Measurements from ENCODE around the gene MIOS. TPM values are rescaled to one million over a fixed set of nuclear protein-coding genes. Genes with fewer than 3 reads are reported as not detected.

The MIOS gene
- total and polyA plus RNA-seq, 4 donors: 7.4 to 35.6 (median 12.2) TPM

DNA sequence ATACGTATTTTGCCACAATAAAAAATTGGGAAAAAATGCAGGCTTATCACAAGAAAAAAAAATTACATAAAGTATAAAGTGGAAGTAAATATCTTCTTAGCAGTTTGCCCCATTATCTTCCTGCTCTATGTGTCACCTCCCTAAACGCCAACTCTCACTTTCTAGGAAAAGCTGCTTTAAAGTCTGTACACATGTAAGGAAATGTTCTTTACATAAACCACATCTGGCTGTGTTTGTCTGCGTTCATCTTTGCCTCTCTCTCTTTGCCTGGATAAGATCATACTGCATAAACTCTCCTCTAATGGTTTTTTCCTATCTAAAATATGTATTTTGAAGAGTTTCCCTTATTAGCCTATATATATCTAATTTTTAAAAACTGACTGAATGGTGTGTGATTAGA, 50.9 kb downstream of the MIOS start:
- H3K27ac ChIP-seq (ENCODE audit: low read depth in 1 of 2, low read length in 2 of 2): no peak overlapping the region
- H3K4me1 ChIP-seq (ENCODE audit: control insufficient read depth in 4 of 4, insufficient read depth in 4 of 4, low read length in 3 of 4): no peaks in the 10 kb centered on the region
- H3K36me3 ChIP-seq (ENCODE audit: control insufficient read depth in 4 of 4, insufficient read depth in 3 of 4, low read depth in 1 of 4, low read length in 3 of 4): no peaks in the 10 kb centered on the region
- no peak overlapping the region for H3K9ac ChIP-seq (ENCODE audit: low read depth in 1 of 2, low read length in 2 of 2)
- 85% methylated on average over 3 of the region's 3 CpGs for WGBS
- H3K4me3 ChIP-seq (ENCODE audit: low read depth in 1 of 3, low read length in 3 of 3): no peak overlapping the region
- H3K9me3 ChIP-seq (ENCODE audit: control insufficient read depth in 4 of 4, low read length in 3 of 4): no peaks in the 10 kb centered on the region
- TF ChIP-seq, protein P1, sequence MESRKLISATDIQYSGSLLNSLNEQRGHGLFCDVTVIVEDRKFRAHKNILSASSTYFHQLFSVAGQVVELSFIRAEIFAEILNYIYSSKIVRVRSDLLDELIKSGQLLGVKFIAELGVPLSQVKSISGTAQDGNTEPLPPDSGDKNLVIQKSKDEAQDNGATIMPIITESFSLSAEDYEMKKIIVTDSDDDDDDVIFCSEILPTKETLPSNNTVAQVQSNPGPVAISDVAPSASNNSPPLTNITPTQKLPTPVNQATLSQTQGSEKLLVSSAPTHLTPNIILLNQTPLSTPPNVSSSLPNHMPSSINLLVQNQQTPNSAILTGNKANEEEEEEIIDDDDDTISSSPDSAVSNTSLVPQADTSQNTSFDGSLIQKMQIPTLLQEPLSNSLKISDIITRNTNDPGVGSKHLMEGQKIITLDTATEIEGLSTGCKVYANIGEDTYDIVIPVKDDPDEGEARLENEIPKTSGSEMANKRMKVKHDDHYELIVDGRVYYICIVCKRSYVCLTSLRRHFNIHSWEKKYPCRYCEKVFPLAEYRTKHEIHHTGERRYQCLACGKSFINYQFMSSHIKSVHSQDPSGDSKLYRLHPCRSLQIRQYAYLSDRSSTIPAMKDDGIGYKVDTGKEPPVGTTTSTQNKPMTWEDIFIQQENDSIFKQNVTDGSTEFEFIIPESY (IDR thresholded peaks at IDR 0.05): no peak
- TF ChIP-seq HNF4A (conservative IDR thresholded peaks at IDR 0.05): no peak
- TF ChIP-seq, protein P2, sequence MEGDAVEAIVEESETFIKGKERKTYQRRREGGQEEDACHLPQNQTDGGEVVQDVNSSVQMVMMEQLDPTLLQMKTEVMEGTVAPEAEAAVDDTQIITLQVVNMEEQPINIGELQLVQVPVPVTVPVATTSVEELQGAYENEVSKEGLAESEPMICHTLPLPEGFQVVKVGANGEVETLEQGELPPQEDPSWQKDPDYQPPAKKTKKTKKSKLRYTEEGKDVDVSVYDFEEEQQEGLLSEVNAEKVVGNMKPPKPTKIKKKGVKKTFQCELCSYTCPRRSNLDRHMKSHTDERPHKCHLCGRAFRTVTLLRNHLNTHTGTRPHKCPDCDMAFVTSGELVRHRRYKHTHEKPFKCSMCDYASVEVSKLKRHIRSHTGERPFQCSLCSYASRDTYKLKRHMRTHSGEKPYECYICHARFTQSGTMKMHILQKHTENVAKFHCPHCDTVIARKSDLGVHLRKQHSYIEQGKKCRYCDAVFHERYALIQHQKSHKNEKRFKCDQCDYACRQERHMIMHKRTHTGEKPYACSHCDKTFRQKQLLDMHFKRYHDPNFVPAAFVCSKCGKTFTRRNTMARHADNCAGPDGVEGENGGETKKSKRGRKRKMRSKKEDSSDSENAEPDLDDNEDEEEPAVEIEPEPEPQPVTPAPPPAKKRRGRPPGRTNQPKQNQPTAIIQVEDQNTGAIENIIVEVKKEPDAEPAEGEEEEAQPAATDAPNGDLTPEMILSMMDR (IDR thresholded peaks at IDR 0.05; ENCODE audit: low read depth, low read length, missing input control): no peak
- no peak for TF ChIP-seq EGR1 (IDR thresholded peaks at IDR 0.05; ENCODE audit: low read depth in 2 of 2)
- TF ChIP-seq HNF4G (IDR thresholded peaks at IDR 0.05): no peak
- no peak for TF ChIP-seq JUND (IDR thresholded peaks at IDR 0.05)
- TF ChIP-seq, protein P3, sequence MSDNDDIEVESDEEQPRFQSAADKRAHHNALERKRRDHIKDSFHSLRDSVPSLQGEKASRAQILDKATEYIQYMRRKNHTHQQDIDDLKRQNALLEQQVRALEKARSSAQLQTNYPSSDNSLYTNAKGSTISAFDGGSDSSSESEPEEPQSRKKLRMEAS (IDR thresholded peaks at IDR 0.05): no peak
- no peak for TF ChIP-seq RXRA (IDR thresholded peaks at IDR 0.05)
- TF ChIP-seq, protein P4, sequence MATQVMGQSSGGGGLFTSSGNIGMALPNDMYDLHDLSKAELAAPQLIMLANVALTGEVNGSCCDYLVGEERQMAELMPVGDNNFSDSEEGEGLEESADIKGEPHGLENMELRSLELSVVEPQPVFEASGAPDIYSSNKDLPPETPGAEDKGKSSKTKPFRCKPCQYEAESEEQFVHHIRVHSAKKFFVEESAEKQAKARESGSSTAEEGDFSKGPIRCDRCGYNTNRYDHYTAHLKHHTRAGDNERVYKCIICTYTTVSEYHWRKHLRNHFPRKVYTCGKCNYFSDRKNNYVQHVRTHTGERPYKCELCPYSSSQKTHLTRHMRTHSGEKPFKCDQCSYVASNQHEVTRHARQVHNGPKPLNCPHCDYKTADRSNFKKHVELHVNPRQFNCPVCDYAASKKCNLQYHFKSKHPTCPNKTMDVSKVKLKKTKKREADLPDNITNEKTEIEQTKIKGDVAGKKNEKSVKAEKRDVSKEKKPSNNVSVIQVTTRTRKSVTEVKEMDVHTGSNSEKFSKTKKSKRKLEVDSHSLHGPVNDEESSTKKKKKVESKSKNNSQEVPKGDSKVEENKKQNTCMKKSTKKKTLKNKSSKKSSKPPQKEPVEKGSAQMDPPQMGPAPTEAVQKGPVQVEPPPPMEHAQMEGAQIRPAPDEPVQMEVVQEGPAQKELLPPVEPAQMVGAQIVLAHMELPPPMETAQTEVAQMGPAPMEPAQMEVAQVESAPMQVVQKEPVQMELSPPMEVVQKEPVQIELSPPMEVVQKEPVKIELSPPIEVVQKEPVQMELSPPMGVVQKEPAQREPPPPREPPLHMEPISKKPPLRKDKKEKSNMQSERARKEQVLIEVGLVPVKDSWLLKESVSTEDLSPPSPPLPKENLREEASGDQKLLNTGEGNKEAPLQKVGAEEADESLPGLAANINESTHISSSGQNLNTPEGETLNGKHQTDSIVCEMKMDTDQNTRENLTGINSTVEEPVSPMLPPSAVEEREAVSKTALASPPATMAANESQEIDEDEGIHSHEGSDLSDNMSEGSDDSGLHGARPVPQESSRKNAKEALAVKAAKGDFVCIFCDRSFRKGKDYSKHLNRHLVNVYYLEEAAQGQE (IDR thresholded peaks at IDR 0.05): no peak
- TF ChIP-seq TAF1 (conservative IDR thresholded peaks at IDR 0.05): no peak
- no peak for TF ChIP-seq FOXA2 (IDR thresholded peaks at IDR 0.05)
- H3K27me3 ChIP-seq (ENCODE audit: control insufficient read depth in 4 of 4, insufficient read depth in 4 of 4, low read length in 3 of 4): no peaks in the 10 kb centered on the region
- DNase-seq (ENCODE audit: low spot score): no peak

DNA sequence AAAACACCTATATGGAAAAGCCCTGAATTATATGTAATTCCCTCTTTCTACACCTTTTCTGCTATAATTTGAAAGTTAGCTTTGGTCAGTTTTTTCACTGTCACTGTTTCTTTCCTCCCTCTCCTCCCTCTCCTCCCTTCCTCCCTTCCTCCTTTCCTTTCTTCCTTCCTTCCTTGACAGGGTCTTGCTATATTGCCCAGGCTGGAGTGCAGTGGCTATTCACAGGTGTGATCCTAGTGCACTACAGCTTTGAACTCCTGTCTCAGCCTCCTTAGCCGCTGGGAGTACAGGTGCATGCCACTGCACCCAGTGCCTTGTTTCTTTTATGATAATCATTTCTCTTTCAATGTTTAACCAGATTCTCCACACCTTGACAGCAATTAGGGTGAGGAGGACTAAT, 51.7 kb downstream of the MIOS start:
- Histone ChIP-seq H3K27ac (ENCODE audit: low read depth in 1 of 2, low read length in 2 of 2) (no peak overlapping the region), H3K4me1 (ENCODE audit: control insufficient read depth in 4 of 4, insufficient read depth in 4 of 4, low read length in 3 of 4) (no peaks in the 10 kb centered on the region), H3K9me3 (ENCODE audit: control insufficient read depth in 4 of 4, low read length in 3 of 4) (no peaks in the 10 kb centered on the region), H3K27me3 (ENCODE audit: control insufficient read depth in 4 of 4, insufficient read depth in 4 of 4, low read length in 3 of 4) (no peaks in the 10 kb centered on the region), H3K4me3 (ENCODE audit: low read depth in 1 of 3, low read length in 3 of 3) (no peak overlapping the region), H3K9ac (ENCODE audit: low read depth in 1 of 2, low read length in 2 of 2) (no peak overlapping the region), H3K36me3 (ENCODE audit: control insufficient read depth in 4 of 4, insufficient read depth in 3 of 4, low read depth in 1 of 4, low read length in 3 of 4) (no peaks in the 10 kb centered on the region)
- 89% methylated on average over 1 of the region's 1 CpG for WGBS
- no peak for DNase-seq (ENCODE audit: low spot score)
- TF ChIP-seq JUND (IDR thresholded peaks at IDR 0.05) (no peak), NR2F2 (IDR thresholded peaks at IDR 0.05) (no peak), FOXA2 (IDR thresholded peaks at IDR 0.05) (no peak), RAD21 (IDR thresholded peaks at IDR 0.05) (no peak), SP1 (IDR thresholded peaks at IDR 0.05) (no peak), EGR1 (IDR thresholded peaks at IDR 0.05; ENCODE audit: low read depth in 2 of 2) (no peak), TAF1 (conservative IDR thresholded peaks at IDR 0.05) (no peak), HNF4G (IDR thresholded peaks at IDR 0.05) (no peak), GABPA (IDR thresholded peaks at IDR 0.05 in 1 of 2, conservative IDR thresholded peaks at IDR 0.05 in 1 of 2) (no peak), FOXA1 (IDR thresholded peaks at IDR 0.05) (no peak), RXRA (IDR thresholded peaks at IDR 0.05) (no peak), YY1 (IDR thresholded peaks at IDR 0.05) (no peak)
- TF ChIP-seq, protein P4 (IDR thresholded peaks at IDR 0.05): no peak
- TF ChIP-seq, protein P3 (IDR thresholded peaks at IDR 0.05): no peak
- TF ChIP-seq, protein P5, sequence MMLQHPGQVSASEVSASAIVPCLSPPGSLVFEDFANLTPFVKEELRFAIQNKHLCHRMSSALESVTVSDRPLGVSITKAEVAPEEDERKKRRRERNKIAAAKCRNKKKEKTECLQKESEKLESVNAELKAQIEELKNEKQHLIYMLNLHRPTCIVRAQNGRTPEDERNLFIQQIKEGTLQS (IDR thresholded peaks at IDR 0.05): no peak
- TF ChIP-seq, protein P2 (IDR thresholded peaks at IDR 0.05; ENCODE audit: low read depth, low read length, missing input control): no peak
